Skin epidermis (tissue), 12 donors: ENCODE measurements around the gene PDE3B.
"Not testable (repeated sequence)": the region's sequence is repeated elsewhere in the genome, so short reads cannot be mapped to it uniquely, and the experiment has no call there.

Experiments
- H3K27ac ChIP-seq, 21 experiments: fragments of 200-600 bp; sonication (generic) in 11 of 21; one replicate each; pipeline ENCODE4 v1.5.0; 2020; ENCODE audit warnings: mild to moderate bottlenecking in 3 of 21, inconsistent platforms in 2 of 21, moderate library complexity in 2 of 21
- H3K4me3 ChIP-seq, 7 experiments: fragments of 200-600 bp; sonication (generic) in 2 of 7; one replicate each; pipeline ENCODE4 v1.5.0; 2020; ENCODE audit warnings: inconsistent platforms in 2 of 7, mild to moderate bottlenecking in 2 of 7, moderate library complexity in 1 of 7

PDE3B gene

DNA sequence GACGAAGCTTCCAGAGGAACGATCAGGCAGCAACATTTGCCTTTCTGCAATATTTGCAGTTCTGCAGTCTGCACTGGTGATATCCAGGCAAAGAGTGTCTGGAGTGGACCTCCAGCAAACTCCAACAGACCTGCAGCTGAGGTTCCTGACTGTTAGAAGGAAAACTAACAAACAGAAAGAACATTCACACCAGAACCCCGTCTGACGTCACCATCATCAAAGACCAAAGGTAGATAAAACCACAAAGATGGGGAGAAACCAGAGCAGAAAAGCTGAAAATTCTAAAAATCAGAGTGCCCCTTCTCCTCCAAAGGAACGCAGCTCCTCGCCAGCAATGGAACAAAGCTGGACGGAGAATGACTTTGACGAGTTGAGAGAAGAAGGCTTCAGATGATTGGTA lies 134.9 kb downstream of the PDE3B start:
- not testable (repeated sequence) for H3K4me3 ChIP-seq, H3K27ac ChIP-seq

DNA sequence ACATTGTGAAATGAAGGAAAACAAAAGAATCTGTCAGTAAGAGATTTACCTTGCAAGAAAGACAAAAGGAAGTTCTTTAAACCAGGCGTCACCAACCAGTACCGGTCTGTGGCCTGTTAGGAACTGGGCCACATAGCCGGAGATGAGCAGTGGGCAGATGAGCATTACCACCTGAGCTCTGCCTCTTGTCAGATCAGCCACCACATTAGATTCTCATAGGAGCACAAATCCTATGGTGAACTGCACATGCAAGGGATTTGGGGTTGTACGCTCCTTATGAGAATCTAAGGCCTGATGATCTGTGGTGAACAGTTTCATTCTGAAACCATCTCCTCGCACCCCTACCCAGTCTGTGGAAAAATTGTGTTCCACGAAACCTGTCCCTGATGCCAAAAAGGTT lies 140.2 kb downstream of the PDE3B start:
- no peak overlapping the region for H3K4me3 ChIP-seq
- no peak overlapping the region for H3K27ac ChIP-seq

- H3K27ac ChIP-seq, result no peak overlapping the region
- H3K4me3 ChIP-seq, result no peak overlapping the region
Observed at GRCh38 chr11:14784230-14784629, 140.6 kb downstream of the PDE3B start.

GRCh38 chr11:14789879-14790484 lies 146.4 kb downstream of the PDE3B start:
- Histone ChIP-seq H3K4me3 (no peak overlapping the region), H3K27ac (no peak overlapping the region)

- Histone ChIP-seq H3K4me3 (no peak overlapping the region), H3K27ac (no peak overlapping the region)
Observed at GRCh38 chr11:14793546-14793945, 149.9 kb downstream of the PDE3B start.

- H3K4me3 ChIP-seq, H3K27ac ChIP-seq: not testable (repeated sequence)
Observed at GRCh38 chr11:14796028-14796427, 152.4 kb downstream of the PDE3B start.

GRCh38 chr11:14803846-14804245 lies 160.2 kb downstream of the PDE3B start:
- Histone ChIP-seq H3K27ac (no peak overlapping the region), H3K4me3 (no peak overlapping the region)

GRCh38 chr11:14809466-14809865 lies 165.9 kb downstream of the PDE3B start:
- no peak overlapping the region for H3K27ac ChIP-seq

GRCh38 chr11:14812757-14813156 lies 169.2 kb downstream of the PDE3B start:
- no peak overlapping the region for H3K4me3 ChIP-seq
- H3K27ac ChIP-seq, result no peak overlapping the region

More at GRCh38 chr11:14809466-14809865, 165.9 kb downstream of the PDE3B start:
- H3K4me3 ChIP-seq, result no peak overlapping the region

DNA sequence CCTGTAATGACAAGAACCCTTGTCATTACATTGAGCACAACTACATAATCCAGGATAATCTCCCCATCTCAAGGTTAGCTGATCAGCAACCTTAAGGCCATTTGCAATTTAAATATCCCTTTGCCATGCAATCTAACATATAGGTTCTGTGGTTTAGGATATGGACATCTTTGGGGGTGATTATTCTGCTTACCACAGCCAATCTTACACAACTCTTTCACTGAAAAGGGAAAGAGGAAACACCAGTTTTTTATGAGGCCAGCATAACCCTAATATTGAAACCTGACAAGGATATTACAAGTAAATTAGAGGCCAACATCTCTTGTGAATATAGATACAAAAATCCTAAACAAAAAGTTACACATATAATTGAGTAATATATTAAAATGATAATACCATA lies 169.9 kb downstream of the PDE3B start:
- Histone ChIP-seq H3K4me3 (no peak overlapping the region), H3K27ac (no peak overlapping the region)

DNA sequence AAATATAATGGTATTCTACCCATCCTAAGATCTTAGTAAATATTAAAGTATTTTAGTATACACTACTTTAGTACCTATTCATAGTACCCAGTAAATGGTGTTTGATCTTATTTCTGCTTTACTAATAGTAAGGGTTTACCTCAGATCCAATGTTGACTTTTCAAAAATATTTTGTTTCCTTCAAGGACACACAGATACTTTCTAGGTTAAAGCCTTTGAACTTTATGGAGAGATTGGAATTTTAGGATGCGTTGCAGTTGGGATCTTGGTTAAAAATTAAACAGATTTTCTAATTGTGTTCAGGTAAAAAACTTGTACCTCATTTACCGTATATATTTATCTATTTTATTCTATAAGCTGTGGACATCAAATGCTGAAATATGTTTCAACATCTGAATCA lies 175.2 kb downstream of the PDE3B start:
- Histone ChIP-seq H3K27ac (no peak overlapping the region), H3K4me3 (no peak overlapping the region)

DNA sequence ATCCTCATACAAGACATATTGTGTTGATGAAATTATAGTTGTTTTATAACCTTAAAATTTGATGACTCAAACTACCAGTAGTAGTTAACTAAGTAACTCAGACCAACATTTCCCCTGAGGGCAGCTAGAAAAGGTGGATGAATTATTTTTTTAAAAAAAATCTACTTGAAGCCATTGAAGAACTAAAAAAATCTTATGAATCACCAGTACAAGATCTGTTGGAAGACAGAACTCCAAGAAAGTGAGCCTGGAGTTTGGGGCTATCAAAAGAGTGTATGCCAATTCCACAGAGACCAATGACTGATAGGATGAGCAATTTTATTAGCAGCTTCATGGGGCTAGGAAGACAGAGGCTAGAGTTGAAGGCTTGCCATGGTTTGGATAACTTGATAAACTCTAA lies 176.0 kb downstream of the PDE3B start:
- no peak overlapping the region for H3K4me3 ChIP-seq
- no peak overlapping the region for H3K27ac ChIP-seq

DNA sequence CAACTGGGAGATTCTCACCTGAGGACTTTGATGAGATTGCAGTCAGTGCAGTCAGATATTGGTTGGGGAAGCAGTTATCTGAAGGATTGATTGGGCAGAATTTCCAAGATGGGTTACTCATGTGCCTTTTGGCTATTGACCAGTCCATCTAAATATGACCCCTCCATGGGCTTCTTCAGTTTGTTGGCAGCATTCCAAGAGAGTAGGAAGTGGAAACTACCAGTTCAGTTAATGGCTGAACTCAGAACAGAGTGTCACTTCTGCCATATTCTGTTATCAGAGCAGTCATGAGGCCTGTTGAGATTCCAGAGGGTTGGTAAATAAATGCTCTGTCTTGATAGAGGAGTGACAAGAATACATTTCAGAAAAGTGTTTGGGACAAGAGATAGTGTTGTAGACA lies 177.4 kb downstream of the PDE3B start:
- Histone ChIP-seq H3K27ac (no peak overlapping the region), H3K4me3 (no peak overlapping the region)

DNA sequence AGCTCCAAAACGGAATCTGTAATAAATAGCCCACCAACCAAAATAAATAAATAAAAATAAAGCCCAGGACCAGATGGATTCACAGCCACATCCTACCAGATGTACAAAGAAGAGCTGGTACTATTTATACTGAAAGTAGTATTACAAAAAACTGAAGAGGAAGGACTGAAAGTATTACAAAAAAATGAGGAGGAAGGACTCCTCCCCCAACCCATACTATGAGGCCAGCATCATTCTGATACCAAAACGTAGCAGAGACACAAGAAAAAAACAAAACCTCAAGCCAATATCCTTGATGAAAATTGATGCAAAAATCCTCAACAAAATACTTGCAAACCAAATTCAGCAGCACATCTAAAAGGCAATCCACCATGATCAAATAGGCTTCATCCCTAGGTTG lies 183.0 kb downstream of the PDE3B start:
- no peak overlapping the region for H3K27ac ChIP-seq

DNA sequence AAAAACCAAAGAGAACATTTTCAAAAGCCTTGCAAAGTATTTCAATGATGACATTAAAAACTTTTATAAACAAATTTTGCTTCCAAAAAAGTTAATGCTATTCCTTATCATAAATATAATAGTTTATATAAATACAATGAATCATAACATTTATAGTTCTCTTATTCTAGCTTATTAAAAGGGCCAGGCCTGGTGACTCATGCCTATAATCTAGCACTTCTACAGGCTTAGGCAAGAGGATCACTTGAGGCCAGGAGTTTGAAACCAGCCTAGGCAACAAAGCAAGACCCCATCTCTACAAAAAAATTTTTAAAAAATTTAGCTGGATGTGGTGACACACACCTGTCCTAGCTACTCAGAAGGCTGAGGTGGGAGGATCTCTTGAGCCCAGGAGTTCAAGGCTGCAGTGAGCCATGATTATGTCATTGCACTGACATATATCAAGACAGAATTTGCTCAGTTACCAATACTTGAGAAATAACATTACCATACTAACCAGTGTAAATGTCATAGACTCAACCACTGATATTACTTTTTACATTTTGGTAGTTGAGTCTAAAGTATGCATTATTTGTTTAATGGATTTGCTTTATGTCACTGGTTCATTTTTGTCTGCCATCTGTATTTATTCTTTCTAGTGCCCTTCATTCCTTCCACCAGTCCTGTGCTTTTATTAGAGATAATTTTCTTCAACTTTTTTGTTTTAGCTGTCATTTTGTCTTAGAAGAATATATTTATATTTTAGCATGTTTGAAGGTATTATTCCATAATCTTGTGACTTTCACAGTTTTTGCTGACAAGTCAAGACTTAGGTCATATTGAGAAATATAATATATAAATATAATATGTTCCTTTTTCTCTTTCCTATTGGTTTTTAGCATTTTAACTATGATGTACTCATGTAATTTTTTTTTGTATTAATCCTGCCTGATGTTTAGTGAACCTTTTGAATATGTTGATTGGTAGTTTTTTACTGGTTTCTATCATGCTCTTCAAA lies 192.2 kb downstream of the PDE3B start:
- Histone ChIP-seq H3K4me3 (no peak overlapping the region), H3K27ac (no peak overlapping the region)

More for the DNA sequence above, 183.0 kb downstream of the PDE3B start:
- H3K4me3 ChIP-seq, result no peak overlapping the region

- Histone ChIP-seq H3K4me3 (no peak overlapping the region), H3K27ac (no peak overlapping the region)
Observed at GRCh38 chr11:14842002-14842401, 198.4 kb downstream of the PDE3B start.

DNA sequence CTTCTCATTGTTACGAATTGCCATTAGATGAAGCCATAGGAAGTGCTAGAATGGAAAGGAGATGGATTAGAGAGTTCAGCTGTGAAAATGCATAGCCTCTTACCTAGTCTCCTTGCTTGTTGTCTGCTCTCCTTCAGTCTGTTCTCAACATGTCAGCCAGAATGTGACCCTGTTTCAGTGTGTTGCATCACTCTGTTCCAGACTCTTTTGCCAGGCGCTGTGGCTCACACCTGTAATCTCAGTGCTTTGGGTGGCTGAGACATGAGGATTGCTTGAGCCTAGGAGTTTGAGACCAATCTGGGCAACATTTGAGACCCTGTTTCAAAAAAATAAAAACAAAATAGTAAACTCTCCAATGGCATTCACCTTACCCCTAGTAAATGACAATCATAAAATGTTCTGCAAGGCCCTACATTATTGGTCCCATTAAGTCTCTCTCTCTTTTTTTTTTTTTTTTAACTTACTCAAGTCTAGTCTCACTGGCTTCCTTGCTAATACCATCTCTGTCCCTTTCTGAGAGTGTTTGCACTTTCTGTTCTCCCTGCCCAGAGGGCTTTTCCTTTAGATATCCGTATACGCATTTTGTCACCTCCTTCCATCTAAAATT lies 209.1 kb downstream of the PDE3B start:
- no peak overlapping the region for H3K27ac ChIP-seq
- no peak overlapping the region for H3K4me3 ChIP-seq

- Histone ChIP-seq H3K4me3 (no peak overlapping the region), H3K27ac (no peak overlapping the region)
Observed at GRCh38 chr11:14854057-14854456, 210.5 kb downstream of the PDE3B start.

DNA sequence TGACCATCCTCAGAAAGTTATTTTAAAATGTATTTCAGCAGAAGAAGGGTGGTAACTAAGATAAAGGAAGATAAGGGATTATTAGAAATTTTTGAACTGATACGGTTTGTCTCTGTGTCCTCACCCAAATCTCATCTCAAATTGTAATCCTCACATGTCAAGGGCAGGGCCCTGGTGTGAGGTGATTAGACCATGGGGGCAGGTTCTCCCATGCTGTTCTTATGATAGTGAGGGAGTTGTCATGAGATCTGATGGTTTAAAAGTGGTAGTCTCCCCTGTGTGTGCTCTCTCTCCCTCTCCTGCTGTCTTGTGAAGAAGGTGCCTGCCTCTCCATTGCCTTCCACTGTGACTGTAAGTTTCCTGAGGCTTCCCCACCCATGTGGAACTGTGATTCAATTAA lies 212.3 kb downstream of the PDE3B start:
- no peak overlapping the region for H3K27ac ChIP-seq
- no peak overlapping the region for H3K4me3 ChIP-seq

GRCh38 chr11:14857621-14858020 lies 214.0 kb downstream of the PDE3B start:
- Histone ChIP-seq H3K27ac (no peak overlapping the region), H3K4me3 (no peak overlapping the region)

DNA sequence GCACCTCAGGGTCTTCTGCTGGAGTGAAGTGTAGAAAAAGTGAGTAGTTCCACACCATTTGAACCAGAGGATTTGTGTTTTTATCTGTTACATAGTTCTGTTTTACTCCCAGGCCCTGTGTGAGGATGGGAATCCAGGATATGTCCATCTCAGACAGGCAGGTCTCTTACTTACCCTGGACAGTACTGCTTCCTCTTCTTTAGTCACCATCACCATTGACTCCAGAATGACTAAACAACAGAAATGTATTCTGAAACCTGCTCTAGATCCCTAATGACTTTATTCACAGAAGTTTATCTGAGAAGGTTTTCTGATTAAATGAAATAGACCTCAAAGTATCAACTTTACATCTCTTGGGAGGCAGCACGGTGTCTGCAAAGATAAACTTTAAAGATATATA lies 214.8 kb downstream of the PDE3B start:
- H3K4me3 ChIP-seq, result no peak overlapping the region
- no peak overlapping the region for H3K27ac ChIP-seq
